Loucy (cell line): ENCODE data around the gene ACTRT3.
A peak's percentile ranks its signal among the peaks of the same experiment; 100 is the strongest.

Source experiments
- H2AFZ ChIP-seq: fragments of 200-600 bp; sonication (generic); 2 replicates; pipeline ENCODE4 v1.6.0; 2016; ENCODE audit warnings: antibody characterized with exemption, mild to moderate bottlenecking, low read length, moderate library complexity
- H3F3A ChIP-seq: fragments of 200-600 bp; 2 replicates; pipeline ENCODE4 v1.6.0; 2016; ENCODE audit warnings: antibody characterized with exemption, low read depth, mild to moderate bottlenecking
- H3K27me3 ChIP-seq: fragments of 200-600 bp; sonication (generic); 2 replicates; pipeline ENCODE4 v1.6.1; 2014; ENCODE audit warnings: low read length, mild to moderate bottlenecking; ENCODE audit not compliant: insufficient read depth, poor library complexity, severe bottlenecking
- H3K36me3 ChIP-seq: fragments of 200-600 bp; sonication (generic); 2 replicates; pipeline ENCODE4 v1.6.1; 2016; ENCODE audit warnings: low read length; ENCODE audit not compliant: insufficient read depth
- H3K4me1 ChIP-seq: fragments of 200-600 bp; sonication (generic); 2 replicates; pipeline ENCODE4 v1.5.1; 2014; ENCODE audit warnings: low read length, mild to moderate bottlenecking; ENCODE audit not compliant: insufficient read depth, poor library complexity, severe bottlenecking
- H3K4me2 ChIP-seq: fragments of 200-600 bp; sonication (generic); 2 replicates; pipeline ENCODE4 v1.6.0; 2014; ENCODE audit warnings: antibody characterized with exemption, low read length, low read depth, mild to moderate bottlenecking; ENCODE audit not compliant: poor library complexity, severe bottlenecking
- H3K4me3 ChIP-seq: fragments of 200-600 bp; sonication (generic); 2 replicates; pipeline ENCODE4 v1.5.1; 2014; ENCODE audit warnings: low read length, mild to moderate bottlenecking, mixed read lengths; ENCODE audit not compliant: poor library complexity, severe bottlenecking
- H3K79me2 ChIP-seq: fragments of 200-600 bp; sonication (generic); 2 replicates; pipeline ENCODE4 v1.6.1; 2014; ENCODE audit warnings: low read length; ENCODE audit not compliant: insufficient read depth
- H3K9ac ChIP-seq: fragments of 200-600 bp; sonication (generic); 2 replicates; pipeline ENCODE4 v1.6.0; 2014; ENCODE audit warnings: mild to moderate bottlenecking, low read depth, low read length, moderate library complexity; ENCODE audit not compliant: poor library complexity, severe bottlenecking
- H3K9me2 ChIP-seq: fragments of 200-600 bp; sonication (generic); replicated peaks from 2 replicates; pipeline ENCODE4 v1.6.1; 2016; ENCODE audit warnings: low read depth, low read length, mixed read lengths
- H3K9me3 ChIP-seq: fragments of 200-600 bp; sonication (generic); 2 replicates; pipeline ENCODE4 v1.6.1; 2014; ENCODE audit warnings: mild to moderate bottlenecking, antibody characterized with exemption, low read length, low read depth; ENCODE audit not compliant: insufficient read depth
- H4K20me1 ChIP-seq: fragments of 200-600 bp; sonication (generic); 2 replicates; pipeline ENCODE4 v1.6.0; 2014; ENCODE audit warnings: antibody characterized with exemption, low read length, mild to moderate bottlenecking; ENCODE audit not compliant: insufficient read depth, poor library complexity, severe bottlenecking
- CTCF ChIP-seq: fragments of 200-600 bp; sonication (generic); conservative IDR thresholded peaks from 2 replicates; pipeline ENCODE4 v1.5.1; 2014; ENCODE audit warnings: mild to moderate bottlenecking, antibody characterized with exemption, low read length
- EZH2phosphoT487 ChIP-seq: fragments of 200-600 bp; IDR thresholded peaks from 2 replicates; pipeline ENCODE4 v1.6.1; 2018; ENCODE audit warnings: antibody characterized with exemption, mild to moderate bottlenecking, moderate library complexity, borderline replicate concordance

Gene ACTRT3

GRCh38 chr3:169811631-169812331 is 42.4 kb upstream of the ACTRT3 start:
- H3K9ac ChIP-seq = peak overlapping the region; percentile 82
- no peaks in the 10 kb centered on the region for H4K20me1 ChIP-seq
- no peaks in the 10 kb centered on the region for H3K9me2 ChIP-seq
- peak overlapping the region; percentile 87 for H2AFZ ChIP-seq
- H3K9me3 ChIP-seq = no peaks in the 10 kb centered on the region
- no peaks in the 10 kb centered on the region for H3K36me3 ChIP-seq
- H3K4me2 ChIP-seq = peak overlapping the region; percentile 92
- no peaks in the 10 kb centered on the region for H3K27me3 ChIP-seq
- H3K4me3 ChIP-seq = peak overlapping the region; percentile 81
- H3K79me2 ChIP-seq = peaks cover 18% of the 10 kb centered on the region
- peaks cover 37% of the 10 kb centered on the region for H3K4me1 ChIP-seq
- no peaks in the 10 kb centered on the region for H3F3A ChIP-seq
- no peak for TF ChIP-seq CTCF
- TF ChIP-seq EZH2phosphoT487 = no peak

DNA sequence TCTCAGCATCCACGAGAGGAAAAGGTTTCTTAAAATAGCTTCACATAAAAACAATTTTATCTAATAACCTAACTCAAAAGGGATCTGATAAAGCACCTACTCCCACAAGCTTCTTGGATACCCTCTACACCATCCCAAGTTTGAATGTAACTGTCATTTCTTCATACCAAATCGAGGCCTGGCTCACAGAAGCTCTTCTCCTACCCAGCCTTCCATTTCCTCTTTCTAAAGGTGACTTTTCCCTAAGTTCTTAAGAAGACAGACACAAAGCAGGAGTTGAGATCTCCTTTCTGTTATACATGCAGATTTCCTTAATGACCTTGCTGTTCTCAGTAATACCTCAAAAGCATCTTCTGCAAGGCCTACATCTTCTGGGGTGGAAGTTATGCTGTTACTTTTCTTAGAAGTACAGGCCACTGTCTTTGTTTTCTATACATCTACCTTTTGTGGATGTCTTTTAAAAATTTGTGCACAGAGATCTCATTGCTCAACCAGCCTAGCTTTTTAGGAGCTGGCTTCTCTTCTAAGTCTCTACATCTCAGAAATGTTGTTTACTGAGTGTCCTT is 40.0 kb upstream of the ACTRT3 start:
- no peaks in the 10 kb centered on the region for H3K27me3 ChIP-seq
- no peak overlapping the region for H2AFZ ChIP-seq

DNA sequence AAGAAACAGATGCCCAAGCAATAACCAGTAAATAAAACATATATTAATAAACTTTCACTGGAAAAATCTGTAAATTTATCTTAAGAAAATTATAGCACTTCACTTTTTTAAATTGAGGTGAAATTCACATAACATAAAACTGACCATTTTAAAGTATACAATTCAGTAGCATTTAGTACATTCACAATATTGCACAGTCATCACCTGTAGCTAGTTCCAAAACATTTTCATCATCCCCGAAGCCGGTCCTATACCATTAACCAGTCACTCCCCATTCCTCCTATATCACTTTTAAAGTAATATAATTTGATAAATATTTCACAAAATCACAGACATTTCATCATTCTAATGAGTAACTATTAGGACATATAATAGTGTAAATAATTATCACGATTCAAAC is 35.3 kb upstream of the ACTRT3 start:
- H3K9me2 ChIP-seq = no peaks in the 10 kb centered on the region
- peaks cover 18% of the 10 kb centered on the region; the same call in 1 of the 2 replicates for H3K36me3 ChIP-seq
- no peaks in the 10 kb centered on the region for H3K9me3 ChIP-seq
- H2AFZ ChIP-seq = no peak overlapping the region
- peaks cover 14% of the 10 kb centered on the region for H3K4me1 ChIP-seq
- TF ChIP-seq EZH2phosphoT487 (no peak), CTCF (no peak)
- H3K4me2 ChIP-seq = no peak overlapping the region
- no peaks in the 10 kb centered on the region for H3K27me3 ChIP-seq
- no peak overlapping the region for H3K4me3 ChIP-seq
- no peaks in the 10 kb centered on the region; the same call in 1 of the 2 replicates for H3K79me2 ChIP-seq
- no peaks in the 10 kb centered on the region for H4K20me1 ChIP-seq
- H3K9ac ChIP-seq = no peak overlapping the region
- H3F3A ChIP-seq = no peaks in the 10 kb centered on the region

More for the DNA sequence above, 40.0 kb upstream of the ACTRT3 start:
- Histone ChIP-seq H3K9me3 (no peaks in the 10 kb centered on the region), H3K4me1 (peaks cover 37% of the 10 kb centered on the region), H3F3A (no peaks in the 10 kb centered on the region), H3K9ac (peak overlapping the region; percentile 8), H3K79me2 (peaks cover 18% of the 10 kb centered on the region), H3K36me3 (peaks cover 4% of the 10 kb centered on the region; the same call in 1 of the 2 replicates), H3K4me2 (peak overlapping the region; percentile 54), H3K9me2 (no peaks in the 10 kb centered on the region), H4K20me1 (no peaks in the 10 kb centered on the region), H3K4me3 (peak overlapping the region; percentile 14)
- TF ChIP-seq EZH2phosphoT487 (no peak), CTCF (no peak)
